ENCODE measurements around the gene GNAO1. TPM values are rescaled to one million over a fixed set of nuclear protein-coding genes. Genes with fewer than 3 reads are reported as not detected.
A peak's percentile ranks its signal among the peaks of the same experiment; 100 is the strongest.

Gene GNAO1
- total and polyA plus RNA-seq, 9 of the 15 experiments (the other 6 are each of a cell fraction or from before 2014, with no cell fraction given), result 0.07 to 0.42 (median 0.08) TPM; not detected in 5

- TF ChIP-seq, protein P1, sequence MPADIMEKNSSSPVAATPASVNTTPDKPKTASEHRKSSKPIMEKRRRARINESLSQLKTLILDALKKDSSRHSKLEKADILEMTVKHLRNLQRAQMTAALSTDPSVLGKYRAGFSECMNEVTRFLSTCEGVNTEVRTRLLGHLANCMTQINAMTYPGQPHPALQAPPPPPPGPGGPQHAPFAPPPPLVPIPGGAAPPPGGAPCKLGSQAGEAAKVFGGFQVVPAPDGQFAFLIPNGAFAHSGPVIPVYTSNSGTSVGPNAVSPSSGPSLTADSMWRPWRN (IDR thresholded peaks at IDR 0.05; ENCODE audit: low read depth), result peak; percentile 89
- TF ChIP-seq POLR2AphosphoS2 (IDR thresholded peaks at IDR 0.05; ENCODE audit: low read length) (no peak), MTA3 (IDR thresholded peaks at IDR 0.05; ENCODE audit: borderline replicate concordance) (0 out of 2 replicates have a peak, but pooled peaks have one; percentile 29), ZBTB17 (CRISPR knock-in tag; IDR thresholded peaks at IDR 0.05) (no peak), NCOA1 (IDR thresholded peaks at IDR 0.05; ENCODE audit: low read depth) (peak; percentile 45; the same call in 1 of the 2 replicates), EGR1 (conservative IDR thresholded peaks at IDR 0.05) (peak; percentile 41; the same call in 1 of the 2 replicates), NFYB (IDR thresholded peaks at IDR 0.05; ENCODE audit: extremely low read depth, insufficient read length) (no peak), VEZF1 (CRISPR knock-in tag; IDR thresholded peaks at IDR 0.05) (peak; percentile 58), GATA2 (CRISPR knock-in tag; IDR thresholded peaks at IDR 0.05) (peak; percentile 90), BCOR (IDR thresholded peaks at IDR 0.05) (peak; percentile 90), ETV6 (IDR thresholded peaks at IDR 0.05; ENCODE audit: borderline replicate concordance in 1 of 2, low read depth in 2 of 2, low read length in 1 of 2) (no peak), ETV6 (CRISPR knock-in tag; IDR thresholded peaks at IDR 0.05; ENCODE audit: borderline replicate concordance) (no peak), CC2D1A (IDR thresholded peaks at IDR 0.05) (peak; percentile 92; the same call in 1 of the 2 replicates), LCOR (CRISPR knock-in tag; IDR thresholded peaks at IDR 0.05) (peak; percentile 40; the same call in 1 of the 2 replicates), ZEB2 (IDR thresholded peaks at IDR 0.05) (0 out of 2 replicates have a peak, but pooled peaks have one; percentile 21), ZKSCAN1 (IDR thresholded peaks at IDR 0.05; ENCODE audit: low read depth, low read length) (no peak), ZNF589 (CRISPR knock-in tag; IDR thresholded peaks at IDR 0.05; ENCODE audit: low read depth) (peak; percentile 87), ZNF655 (CRISPR knock-in tag; IDR thresholded peaks at IDR 0.05) (no peak), ZNF395 (CRISPR knock-in tag; IDR thresholded peaks at IDR 0.05) (peak; percentile 62; the same call in 1 of the 2 replicates), CTBP1 (IDR thresholded peaks at IDR 0.05; ENCODE audit: borderline replicate concordance) (peak; percentile 88), MCM7 (IDR thresholded peaks at IDR 0.05) (no peak)
- TF ChIP-seq, protein P2, sequence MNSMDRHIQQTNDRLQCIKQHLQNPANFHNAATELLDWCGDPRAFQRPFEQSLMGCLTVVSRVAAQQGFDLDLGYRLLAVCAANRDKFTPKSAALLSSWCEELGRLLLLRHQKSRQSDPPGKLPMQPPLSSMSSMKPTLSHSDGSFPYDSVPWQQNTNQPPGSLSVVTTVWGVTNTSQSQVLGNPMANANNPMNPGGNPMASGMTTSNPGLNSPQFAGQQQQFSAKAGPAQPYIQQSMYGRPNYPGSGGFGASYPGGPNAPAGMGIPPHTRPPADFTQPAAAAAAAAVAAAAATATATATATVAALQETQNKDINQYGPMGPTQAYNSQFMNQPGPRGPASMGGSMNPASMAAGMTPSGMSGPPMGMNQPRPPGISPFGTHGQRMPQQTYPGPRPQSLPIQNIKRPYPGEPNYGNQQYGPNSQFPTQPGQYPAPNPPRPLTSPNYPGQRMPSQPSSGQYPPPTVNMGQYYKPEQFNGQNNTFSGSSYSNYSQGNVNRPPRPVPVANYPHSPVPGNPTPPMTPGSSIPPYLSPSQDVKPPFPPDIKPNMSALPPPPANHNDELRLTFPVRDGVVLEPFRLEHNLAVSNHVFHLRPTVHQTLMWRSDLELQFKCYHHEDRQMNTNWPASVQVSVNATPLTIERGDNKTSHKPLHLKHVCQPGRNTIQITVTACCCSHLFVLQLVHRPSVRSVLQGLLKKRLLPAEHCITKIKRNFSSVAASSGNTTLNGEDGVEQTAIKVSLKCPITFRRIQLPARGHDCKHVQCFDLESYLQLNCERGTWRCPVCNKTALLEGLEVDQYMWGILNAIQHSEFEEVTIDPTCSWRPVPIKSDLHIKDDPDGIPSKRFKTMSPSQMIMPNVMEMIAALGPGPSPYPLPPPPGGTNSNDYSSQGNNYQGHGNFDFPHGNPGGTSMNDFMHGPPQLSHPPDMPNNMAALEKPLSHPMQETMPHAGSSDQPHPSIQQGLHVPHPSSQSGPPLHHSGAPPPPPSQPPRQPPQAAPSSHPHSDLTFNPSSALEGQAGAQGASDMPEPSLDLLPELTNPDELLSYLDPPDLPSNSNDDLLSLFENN (IDR thresholded peaks at IDR 0.05; ENCODE audit: low read depth in 2 of 2, low read length in 2 of 2), result peak in 1 of 2 experiments; percentile 80; a peak in 2 of 4 replicates
Measured at GRCh38 chr16:56289862-56290261, 98.6 kb downstream of the GNAO1 start (continued).
